Rectal smooth muscle tissue (tissue), 1 donor: ENCODE data around the gene IFT52.
A peak's percentile ranks its signal among the peaks of the same experiment; 100 is the strongest.

Source experiments
- H3K27ac ChIP-seq: one replicate; pipeline ENCODE4 v1.7.0; 2013; ENCODE audit warnings: low read depth, low read length, inconsistent platforms
- H3K27me3 ChIP-seq: one replicate; pipeline ENCODE4 v1.7.0; 2013; ENCODE audit warnings: low read length; ENCODE audit not compliant: control insufficient read depth, insufficient read depth
- H3K36me3 ChIP-seq: one replicate; pipeline ENCODE4 v1.7.0; 2013; ENCODE audit warnings: low read length; ENCODE audit not compliant: control insufficient read depth, insufficient read depth
- H3K4me1 ChIP-seq: one replicate; pipeline ENCODE4 v1.7.0; 2013; ENCODE audit warnings: low read length; ENCODE audit not compliant: control insufficient read depth, insufficient read depth
- H3K4me3 ChIP-seq: one replicate; pipeline ENCODE4 v1.7.0; 2013; ENCODE audit warnings: low read length
- H3K9ac ChIP-seq: one replicate; pipeline ENCODE4 v1.7.0; 2013; ENCODE audit warnings: low read length

Gene IFT52

GRCh38 chr20:43590392-43591303 lies at the start of gene IFT52:
Gene IFT52 (plus strand): TSS chr20:43590937. CDS start chr20:43594699, 3,762 bp downstream.
- H3K27me3 ChIP-seq: no peaks in the 10 kb centered on the region
- H3K4me3 ChIP-seq: peak within 1 kb of the TSS; percentile 68
- H3K4me1 ChIP-seq: peaks cover 11% of the 10 kb centered on the region
- H3K9ac ChIP-seq: peak within 1 kb of the TSS; percentile 77
- H3K36me3 ChIP-seq: peaks cover 2% of the 10 kb centered on the region
- peak within 1 kb of the TSS; percentile 90 for H3K27ac ChIP-seq

GRCh38 chr20:43541214-43541613 lies 49.5 kb upstream of the IFT52 start:
- Histone ChIP-seq H3K9ac (no peak overlapping the region), H3K36me3 (peaks cover 7% of the 10 kb centered on the region), H3K27ac (no peak overlapping the region), H3K4me1 (no peaks in the 10 kb centered on the region), H3K27me3 (no peaks in the 10 kb centered on the region), H3K4me3 (no peak overlapping the region)

- Histone ChIP-seq H3K27me3 (no peaks in the 10 kb centered on the region), H3K27ac (no peak overlapping the region), H3K36me3 (peaks cover 3% of the 10 kb centered on the region), H3K4me1 (no peaks in the 10 kb centered on the region), H3K9ac (no peak overlapping the region), H3K4me3 (no peak overlapping the region)
Observed at GRCh38 chr20:43542161-43542560, 48.6 kb upstream of the IFT52 start.

GRCh38 chr20:43542674-43543073 lies 48.1 kb upstream of the IFT52 start:
- no peak overlapping the region for H3K4me3 ChIP-seq
- H3K9ac ChIP-seq: no peak overlapping the region
- H3K36me3 ChIP-seq: peaks cover 3% of the 10 kb centered on the region
- H3K4me1 ChIP-seq: no peaks in the 10 kb centered on the region
- no peaks in the 10 kb centered on the region for H3K27me3 ChIP-seq
- H3K27ac ChIP-seq: no peak overlapping the region

GRCh38 chr20:43543138-43543537 lies 47.6 kb upstream of the IFT52 start:
- H3K27ac ChIP-seq: no peak overlapping the region
- no peaks in the 10 kb centered on the region for H3K4me1 ChIP-seq
- H3K4me3 ChIP-seq: no peak overlapping the region
- H3K9ac ChIP-seq: no peak overlapping the region
- H3K27me3 ChIP-seq: no peaks in the 10 kb centered on the region
- peaks cover 3% of the 10 kb centered on the region for H3K36me3 ChIP-seq

GRCh38 chr20:43544501-43544900 lies 46.2 kb upstream of the IFT52 start:
- Histone ChIP-seq H3K36me3 (peaks cover 3% of the 10 kb centered on the region), H3K27ac (no peak overlapping the region), H3K9ac (no peak overlapping the region), H3K4me1 (no peaks in the 10 kb centered on the region), H3K27me3 (no peaks in the 10 kb centered on the region), H3K4me3 (no peak overlapping the region)

GRCh38 chr20:43545837-43546578 lies 44.7 kb upstream of the IFT52 start:
- H3K36me3 ChIP-seq: no peaks in the 10 kb centered on the region

GRCh38 chr20:43548273-43548880 lies 42.4 kb upstream of the IFT52 start:
- no peaks in the 10 kb centered on the region for H3K4me1 ChIP-seq
- no peak overlapping the region for H3K4me3 ChIP-seq
- no peaks in the 10 kb centered on the region for H3K27me3 ChIP-seq
- no peak overlapping the region for H3K27ac ChIP-seq
- no peak overlapping the region for H3K9ac ChIP-seq
- H3K36me3 ChIP-seq: no peaks in the 10 kb centered on the region

More at GRCh38 chr20:43545837-43546578, 44.7 kb upstream of the IFT52 start:
- Histone ChIP-seq H3K9ac (no peak overlapping the region), H3K4me3 (no peak overlapping the region), H3K27me3 (no peaks in the 10 kb centered on the region), H3K27ac (no peak overlapping the region), H3K4me1 (no peaks in the 10 kb centered on the region)

GRCh38 chr20:43549416-43550065 lies 41.2 kb upstream of the IFT52 start:
- Histone ChIP-seq H3K36me3 (no peaks in the 10 kb centered on the region), H3K27ac (no peak overlapping the region), H3K4me1 (no peaks in the 10 kb centered on the region), H3K4me3 (no peak overlapping the region), H3K9ac (no peak overlapping the region), H3K27me3 (no peaks in the 10 kb centered on the region)

- no peaks in the 10 kb centered on the region for H3K27me3 ChIP-seq
- H3K36me3 ChIP-seq: no peaks in the 10 kb centered on the region
- no peak overlapping the region for H3K4me3 ChIP-seq
- no peak overlapping the region for H3K9ac ChIP-seq
- H3K27ac ChIP-seq: no peak overlapping the region
- H3K4me1 ChIP-seq: no peaks in the 10 kb centered on the region
Observed at GRCh38 chr20:43550456-43550855, 40.3 kb upstream of the IFT52 start.

GRCh38 chr20:43554369-43554768 lies 36.4 kb upstream of the IFT52 start:
- no peak overlapping the region for H3K9ac ChIP-seq
- H3K4me3 ChIP-seq: no peak overlapping the region
- no peaks in the 10 kb centered on the region for H3K27me3 ChIP-seq
- H3K4me1 ChIP-seq: no peaks in the 10 kb centered on the region
- no peaks in the 10 kb centered on the region for H3K36me3 ChIP-seq
- H3K27ac ChIP-seq: no peak overlapping the region
